Measurements from ENCODE around the gene ADGRD1.

DNA sequence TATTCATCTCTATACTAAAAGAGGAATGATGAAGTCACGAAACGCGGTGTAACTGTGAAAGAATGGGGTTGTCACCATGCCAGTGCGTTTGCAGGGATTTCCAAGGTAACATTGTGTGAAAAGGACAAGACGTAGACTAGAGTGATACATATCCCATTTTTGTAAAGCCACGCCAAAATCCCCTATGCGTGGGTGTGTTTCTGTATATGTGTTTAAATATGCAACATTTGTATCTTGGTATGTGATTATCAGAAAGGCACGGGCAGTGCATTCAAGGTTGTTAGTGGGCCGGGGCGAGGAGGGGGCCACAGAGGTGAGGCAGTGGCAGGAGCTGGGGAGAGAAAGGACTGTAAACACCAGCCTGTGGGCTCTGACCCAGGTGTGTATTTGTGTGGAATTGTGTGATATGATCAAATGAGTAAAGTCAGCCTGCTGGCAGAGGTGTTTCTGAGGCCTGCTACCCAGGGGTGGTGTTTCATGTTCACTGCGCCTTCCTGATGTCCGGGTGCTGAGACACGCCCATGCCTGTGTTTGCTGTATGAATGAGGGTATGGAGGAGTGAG, 137.8 kb downstream of the ADGRD1 start:
- TF ChIP-seq, protein P1, sequence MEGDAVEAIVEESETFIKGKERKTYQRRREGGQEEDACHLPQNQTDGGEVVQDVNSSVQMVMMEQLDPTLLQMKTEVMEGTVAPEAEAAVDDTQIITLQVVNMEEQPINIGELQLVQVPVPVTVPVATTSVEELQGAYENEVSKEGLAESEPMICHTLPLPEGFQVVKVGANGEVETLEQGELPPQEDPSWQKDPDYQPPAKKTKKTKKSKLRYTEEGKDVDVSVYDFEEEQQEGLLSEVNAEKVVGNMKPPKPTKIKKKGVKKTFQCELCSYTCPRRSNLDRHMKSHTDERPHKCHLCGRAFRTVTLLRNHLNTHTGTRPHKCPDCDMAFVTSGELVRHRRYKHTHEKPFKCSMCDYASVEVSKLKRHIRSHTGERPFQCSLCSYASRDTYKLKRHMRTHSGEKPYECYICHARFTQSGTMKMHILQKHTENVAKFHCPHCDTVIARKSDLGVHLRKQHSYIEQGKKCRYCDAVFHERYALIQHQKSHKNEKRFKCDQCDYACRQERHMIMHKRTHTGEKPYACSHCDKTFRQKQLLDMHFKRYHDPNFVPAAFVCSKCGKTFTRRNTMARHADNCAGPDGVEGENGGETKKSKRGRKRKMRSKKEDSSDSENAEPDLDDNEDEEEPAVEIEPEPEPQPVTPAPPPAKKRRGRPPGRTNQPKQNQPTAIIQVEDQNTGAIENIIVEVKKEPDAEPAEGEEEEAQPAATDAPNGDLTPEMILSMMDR (IDR thresholded peaks at IDR 0.05; ENCODE audit: insufficient read depth, low read length), result no peak
- TF ChIP-seq, protein P2, sequence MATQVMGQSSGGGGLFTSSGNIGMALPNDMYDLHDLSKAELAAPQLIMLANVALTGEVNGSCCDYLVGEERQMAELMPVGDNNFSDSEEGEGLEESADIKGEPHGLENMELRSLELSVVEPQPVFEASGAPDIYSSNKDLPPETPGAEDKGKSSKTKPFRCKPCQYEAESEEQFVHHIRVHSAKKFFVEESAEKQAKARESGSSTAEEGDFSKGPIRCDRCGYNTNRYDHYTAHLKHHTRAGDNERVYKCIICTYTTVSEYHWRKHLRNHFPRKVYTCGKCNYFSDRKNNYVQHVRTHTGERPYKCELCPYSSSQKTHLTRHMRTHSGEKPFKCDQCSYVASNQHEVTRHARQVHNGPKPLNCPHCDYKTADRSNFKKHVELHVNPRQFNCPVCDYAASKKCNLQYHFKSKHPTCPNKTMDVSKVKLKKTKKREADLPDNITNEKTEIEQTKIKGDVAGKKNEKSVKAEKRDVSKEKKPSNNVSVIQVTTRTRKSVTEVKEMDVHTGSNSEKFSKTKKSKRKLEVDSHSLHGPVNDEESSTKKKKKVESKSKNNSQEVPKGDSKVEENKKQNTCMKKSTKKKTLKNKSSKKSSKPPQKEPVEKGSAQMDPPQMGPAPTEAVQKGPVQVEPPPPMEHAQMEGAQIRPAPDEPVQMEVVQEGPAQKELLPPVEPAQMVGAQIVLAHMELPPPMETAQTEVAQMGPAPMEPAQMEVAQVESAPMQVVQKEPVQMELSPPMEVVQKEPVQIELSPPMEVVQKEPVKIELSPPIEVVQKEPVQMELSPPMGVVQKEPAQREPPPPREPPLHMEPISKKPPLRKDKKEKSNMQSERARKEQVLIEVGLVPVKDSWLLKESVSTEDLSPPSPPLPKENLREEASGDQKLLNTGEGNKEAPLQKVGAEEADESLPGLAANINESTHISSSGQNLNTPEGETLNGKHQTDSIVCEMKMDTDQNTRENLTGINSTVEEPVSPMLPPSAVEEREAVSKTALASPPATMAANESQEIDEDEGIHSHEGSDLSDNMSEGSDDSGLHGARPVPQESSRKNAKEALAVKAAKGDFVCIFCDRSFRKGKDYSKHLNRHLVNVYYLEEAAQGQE (IDR thresholded peaks at IDR 0.05; ENCODE audit: insufficient replicate concordance, low read depth), result no peak
- no peak for TF ChIP-seq POLR2AphosphoS5 (IDR thresholded peaks at IDR 0.05; ENCODE audit: low read depth)
- no peak for TF ChIP-seq GABPA (IDR thresholded peaks at IDR 0.05; ENCODE audit: low read depth)
